K562 (cell line): Measurements from ENCODE around the gene SLX9. TPM values are rescaled to one million over a fixed set of nuclear protein-coding genes. Genes with fewer than 3 reads are reported as not detected.

Experiments used
- ATAC-seq: fragments of 200-7000 bp; cut with Tn5 transposase; 3 replicates; pipeline ENCODE4 v1.9.1; 2020; ENCODE audit warnings: moderate library complexity
- BruUV-seq: library from RNA; stranded (reverse); fragments of 400-500 nt; replicated peaks from 2 replicates; lab custom pipeline; 2021; lab: Mats Ljungman, UMichigan
- CTCF ChIA-PET: fragments of 300-600 bp; formaldehyde crosslinking; extraction: SDS; loops from one replicate; lab custom pipeline; 2021; ENCODE audit warnings: low intra/inter-chr PET ratio; lab: Yijun Ruan, JAX
- POLR2A ChIA-PET: fragments of 300-600, 350-650 bp; sonication (Branson Sonifier 250); formaldehyde crosslinking; extraction: SDS; loops from one replicate; lab custom pipeline; 2021; ENCODE audit warnings: antibody characterized with exemption, inconsistent platforms; lab: Yijun Ruan, JAX
- DNase-seq, 4 experiments: peaks; one replicate each; pipeline versions ENCODE4 v3.0.0 to v3.0.0-alpha.2; 2011 to 2018; ENCODE audit warnings: low spot score in 3 of 4, mixed read lengths in 3 of 4; ENCODE audit errors: extremely low read depth in 1 of 4
- FAIRE-seq: peaks from 2 replicates; lab custom pipeline; 2011; peaks lifted over from hg19 to GRCh38; lab: Jason Lieb, UNC
- H2AFZ ChIP-seq: 2 replicates; pipeline ENCODE4 v1.6.0; 2011; ENCODE audit warnings: low read depth, low read length, control low read depth, inconsistent platforms
- H3K27ac ChIP-seq: fragments of 200-600 bp; 3 replicates; pipeline ENCODE4 v1.8.0; 2011; ENCODE audit warnings: low read depth, mild to moderate bottlenecking, control low read depth, inconsistent platforms, low read length, moderate library complexity, mixed read lengths; ENCODE audit errors: extremely low read depth
- H3K27me3 ChIP-seq, 2 experiments: fragments of 300-600 bp in 1 of 2; 2 replicates in 1 of 2; 3 replicates in 1 of 2; pipeline versions ENCODE4 v1.6.0 to v1.8.0; 2011; ENCODE audit warnings: inconsistent platforms in 2 of 2, low read length in 2 of 2, mild to moderate bottlenecking in 1 of 2, mixed read lengths in 1 of 2, moderate library complexity in 1 of 2; ENCODE audit not compliant: control insufficient read depth in 2 of 2, insufficient read depth in 2 of 2
- H3K36me3 ChIP-seq: fragments of 300-600 bp; 3 replicates; pipeline ENCODE4 v1.8.0; 2011; ENCODE audit warnings: mild to moderate bottlenecking, low read length, inconsistent platforms; ENCODE audit not compliant: control insufficient read depth, insufficient read depth
- H3K4me1 ChIP-seq, 2 experiments: fragments of 200-600 bp in 1 of 2; replicated peaks in 1 of 2; 2 replicates in 1 of 2; 3 replicates in 1 of 2; pipeline versions ENCODE4 v1.5.1 to v1.8.0; 2011; ENCODE audit warnings: inconsistent platforms in 2 of 2, low read length in 2 of 2, mild to moderate bottlenecking in 1 of 2, mixed read lengths in 1 of 2, moderate library complexity in 1 of 2; ENCODE audit not compliant: control insufficient read depth in 2 of 2, insufficient read depth in 2 of 2
- H3K4me2 ChIP-seq: 2 replicates; pipeline ENCODE4 v1.6.1; 2011; ENCODE audit warnings: low read length, control low read depth, inconsistent platforms, mixed read lengths; ENCODE audit not compliant: insufficient read depth
- H3K4me3 ChIP-seq: fragments of 200-600 bp; sonication (generic), shearing (Covaris generic); 2 replicates; pipeline ENCODE4 v1.5.1; 2016; ENCODE audit warnings: control low read depth, inconsistent platforms
- H3K79me2 ChIP-seq: fragments of 200-600 bp; 3 replicates; pipeline ENCODE4 v1.8.0; 2011; ENCODE audit warnings: low read length, inconsistent platforms; ENCODE audit not compliant: control insufficient read depth, insufficient read depth
- H3K9ac ChIP-seq, 2 experiments: 2 replicates each; pipeline versions ENCODE4 v1.6.0 to v1.6.1; 2011; ENCODE audit warnings: low read depth in 2 of 2, low read length in 2 of 2, control low read depth in 1 of 2, inconsistent platforms in 1 of 2, mild to moderate bottlenecking in 1 of 2, mixed read lengths in 1 of 2; ENCODE audit not compliant: insufficient read depth in 1 of 2
- H3K9me1 ChIP-seq: one replicate; pipeline ENCODE4 v1.6.0; 2011; ENCODE audit warnings: inconsistent platforms, mild to moderate bottlenecking, low read length, moderate library complexity; ENCODE audit not compliant: control insufficient read depth, insufficient read depth
- H3K9me3 ChIP-seq: replicated peaks from 2 replicates; pipeline ENCODE4 v1.5.1; 2011; ENCODE audit warnings: low read depth, low read length, inconsistent platforms; ENCODE audit not compliant: control insufficient read depth, insufficient read depth
- H4K20me1 ChIP-seq: replicated peaks from 2 replicates; pipeline ENCODE4 v1.6.1; 2011; ENCODE audit warnings: low read length, inconsistent platforms, mixed read lengths; ENCODE audit not compliant: control insufficient read depth, insufficient read depth
- CBX8 ChIP-seq: fragments of 200-600 bp; sonication (generic); IDR thresholded peaks from 2 replicates; pipeline ENCODE4 v1.6.1; 2012; ENCODE audit warnings: borderline replicate concordance, mixed run types, low read depth, mild to moderate bottlenecking, moderate library complexity, mixed read lengths, low read length, control low read depth, inconsistent platforms; ENCODE audit not compliant: poor library complexity, severe bottlenecking; ENCODE audit errors: extremely low read depth
- NFRKB ChIP-seq: fragments of 450-650 bp; IDR thresholded peaks from 2 replicates; pipeline ENCODE4 v1.6.1; 2016; ENCODE audit warnings: low read depth
- POLR2G ChIP-seq: fragments of 200-400 bp; formaldehyde crosslinking; IDR thresholded peaks from 2 replicates; pipeline ENCODE4 v1.6.1; 2017; ENCODE audit warnings: low read depth, mild to moderate bottlenecking, antibody characterized with exemption, low read length, moderate library complexity
- POLR2H ChIP-seq: IDR thresholded peaks from 2 replicates; pipeline ENCODE4 v1.6.1; 2016; ENCODE audit warnings: missing genetic modification characterization, low read depth, mild to moderate bottlenecking, control low read depth, missing compliant biosample characterization, moderate library complexity
- ZNF444 ChIP-seq: fragments of 250-450 bp; sonication (Bioruptor Pico); IDR thresholded peaks from 2 replicates; pipeline ENCODE4 v1.4.0; 2020; ENCODE audit warnings: mild to moderate bottlenecking, moderate library complexity
- WGBS: fragments of 100-300 bp; shearing (Covaris generic); methylation state at CpG from one replicate; pipeline ENCODE4 v1.1.6; 2016; ENCODE audit warnings: low coverage, mixed read lengths; ENCODE audit not compliant: insufficient coverage; ENCODE audit errors: missing lambda C conversion rate; 5-methylcytosine and 5-hydroxymethylcytosine counted together
- in situ Hi-C: fragments of 300-500 bp; cut with MboI; formaldehyde crosslinking; loops from 4 replicates; pipeline ENCODE4 v1.15.0; 2018; ENCODE audit warnings: inconsistent platforms, mixed read lengths
- intact Hi-C: fragments of 100-400 bp; cut with micrococcal nuclease; formaldehyde crosslinking; loops from 2 replicates; pipeline ENCODE4 v1.14.2; 2022
- polyA plus RNA-seq, 8 experiments: library from polyadenylated mRNA; depleted of rRNA in 4 of 8; stranded (reverse) in 5 of 8; unstranded in 3 of 8; fragments of >200 nt; fragmentation: Nextera tagmentation in 2 of 8; fragmentation: Illumina TruSeq in 1 of 8; extraction: Ambion mirVana in 2 of 8; extraction: Trizol in 1 of 8; gene quantifications; 2 replicates each; pipeline versions ENCODE4 v1.2.1 to v1.2.3, GENCODE V29; 2011 to 2014; ENCODE audit warnings: inconsistent platforms in 1 of 8, missing spikeins in 1 of 8
- total RNA-seq, 7 experiments: library from RNA; depleted of rRNA in 6 of 7; stranded (reverse); fragments of >200 nt in 6 of 7; fragmentation: Illumina TruSeq in 2 of 7; extraction: Trizol in 2 of 7; gene quantifications; 2 replicates each; pipeline versions ENCODE4 v1.2.1 to v1.2.3, GENCODE V29; 2011 to 2021; ENCODE audit warnings: low replicate concordance in 1 of 7

SLX9 gene
- total and polyA plus RNA-seq, 9 of the 15 experiments (the other 6 are each of a cell fraction or from before 2014, with no cell fraction given): 1.2 to 75.5 (median 16.5) TPM

- Histone ChIP-seq H3K4me2 (no peak overlapping the region), H4K20me1 (peaks cover 52% of the 10 kb centered on the region), H3K9me3 (no peaks in the 10 kb centered on the region)
- in situ Hi-C loops: loop anchor here (10.0 to 25.0 kb wide), 2 partner anchors 492 to 884 kb away; no protein-coding TSS in a partner anchor
- ATAC-seq (no peak), FAIRE-seq (no peak)
- TF ChIP-seq NFRKB (no peak), POLR2G (peak; percentile 43; the same call in 1 of the 2 replicates), ZNF444 (CRISPR knock-in tag) (no peak), CBX8 (no peak), POLR2H (tag) (no peak)
- TF ChIP-seq, all 486 proteins: peak for 1
- 95% methylated on average over 19 of the region's 25 CpGs for WGBS
- Histone ChIP-seq H3K9ac (no peak overlapping the region; a peak in 1 of 4 replicates), H3K4me3 (no peak overlapping the region), H3K27me3 (no peaks in the 10 kb centered on the region), H2AFZ (no peak overlapping the region), H3K4me1 (peaks cover 0 to 66% of the 10 kb centered on the region in 2 experiments; a peak in 2 of 5 replicates), H3K27ac (no peak overlapping the region), H3K9me1 (no peaks in the 10 kb centered on the region), H3K79me2 (peaks cover 85% of the 10 kb centered on the region), H3K36me3 (peaks cover 89% of the 10 kb centered on the region; the same call in 2 of the 3 replicates)
- no peak for DNase-seq
- ChIA-PET CTCF (no interaction called here), POLR2A (interaction anchor here (0.5 to 1.7 kb wide), 4 partner anchors 8 to 53 kb away, joined by 3 to 7 read pairs (median 4); partner anchors contain the start of gene SLX9)
- intact Hi-C loops: no loop called here
- no TSS peak for BruUV-seq
Measured at GRCh38 chr21:44952929-44953627, 13.2 kb downstream of the SLX9 start.
